ENCODE results near the gene ELMOD3.

- TF ChIP-seq CTCF (IDR thresholded peaks at IDR 0.05) (no peak), HDAC2 (IDR thresholded peaks at IDR 0.05) (no peak), POLR2AphosphoS2 (conservative IDR thresholded peaks at IDR 0.05; ENCODE audit: low read length) (no peak)
Measured at GRCh38 chr2:85419009-85419675, 64.6 kb downstream of the ELMOD3 start.

Measured in A549 (cell line).